ENCODE data around the gene IFNK. TPM values are rescaled to one million over a fixed set of nuclear protein-coding genes. Genes with fewer than 3 reads are reported as not detected.

Gene IFNK
- total and polyA plus RNA-seq, 8 donors = 0.14 TPM; not detected in 7

DNA sequence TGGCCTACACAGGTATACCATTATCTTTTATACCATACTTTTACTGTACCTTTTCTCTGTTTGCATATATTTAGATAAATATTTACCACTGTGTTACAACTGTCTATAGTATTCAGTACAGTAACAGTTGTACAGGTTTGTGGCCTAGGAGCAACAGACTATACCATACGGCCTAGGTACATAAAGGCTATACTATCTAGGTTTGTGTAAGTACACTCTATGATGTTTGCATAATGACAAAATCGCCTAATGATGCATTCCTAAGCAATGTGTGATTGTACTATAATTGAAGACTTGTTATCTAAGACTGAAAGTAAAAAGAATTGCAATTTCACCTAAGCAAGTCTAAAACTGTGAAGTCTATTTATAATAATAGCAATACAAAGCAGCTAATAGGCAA lies 45.3 kb downstream of the IFNK start:
- TF ChIP-seq, protein P1, sequence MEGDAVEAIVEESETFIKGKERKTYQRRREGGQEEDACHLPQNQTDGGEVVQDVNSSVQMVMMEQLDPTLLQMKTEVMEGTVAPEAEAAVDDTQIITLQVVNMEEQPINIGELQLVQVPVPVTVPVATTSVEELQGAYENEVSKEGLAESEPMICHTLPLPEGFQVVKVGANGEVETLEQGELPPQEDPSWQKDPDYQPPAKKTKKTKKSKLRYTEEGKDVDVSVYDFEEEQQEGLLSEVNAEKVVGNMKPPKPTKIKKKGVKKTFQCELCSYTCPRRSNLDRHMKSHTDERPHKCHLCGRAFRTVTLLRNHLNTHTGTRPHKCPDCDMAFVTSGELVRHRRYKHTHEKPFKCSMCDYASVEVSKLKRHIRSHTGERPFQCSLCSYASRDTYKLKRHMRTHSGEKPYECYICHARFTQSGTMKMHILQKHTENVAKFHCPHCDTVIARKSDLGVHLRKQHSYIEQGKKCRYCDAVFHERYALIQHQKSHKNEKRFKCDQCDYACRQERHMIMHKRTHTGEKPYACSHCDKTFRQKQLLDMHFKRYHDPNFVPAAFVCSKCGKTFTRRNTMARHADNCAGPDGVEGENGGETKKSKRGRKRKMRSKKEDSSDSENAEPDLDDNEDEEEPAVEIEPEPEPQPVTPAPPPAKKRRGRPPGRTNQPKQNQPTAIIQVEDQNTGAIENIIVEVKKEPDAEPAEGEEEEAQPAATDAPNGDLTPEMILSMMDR (IDR thresholded peaks at IDR 0.05) = no peak
- Histone ChIP-seq H3K4me1 (peaks cover 10 to 48% of the 10 kb centered on the region in 2 donors), H3K9me3 (no peaks in the 10 kb centered on the region), H3K36me3 (peaks cover 0 to 26% of the 10 kb centered on the region in 2 donors), H3K4me3 (no peak overlapping the region), H3K27ac (no peak overlapping the region), H3K27me3 (no peaks in the 10 kb centered on the region)
- DNase-seq (no peak), ATAC-seq (no peak)
- intact Hi-C loops (cut with DNase I) = no loop called here

- no peaks in the 10 kb centered on the region for H3K27me3 ChIP-seq
- H3K4me3 ChIP-seq = peak overlapping the region in 1 of 2 donors; percentile 0
- H3K4me1 ChIP-seq = peaks cover 11 to 38% of the 10 kb centered on the region in 2 donors
- H3K36me3 ChIP-seq = peaks cover 0 to 10% of the 10 kb centered on the region in 2 donors
- DNase-seq (no peak), ATAC-seq (no peak)
- H3K27ac ChIP-seq = peak overlapping the region; percentile 99 to 100
- TF ChIP-seq, protein P1 (IDR thresholded peaks at IDR 0.05) = no peak
- intact Hi-C loops (cut with DNase I) = no loop called here
- H3K9me3 ChIP-seq = no peaks in the 10 kb centered on the region
Measured at GRCh38 chr9:27571011-27571410, 46.9 kb downstream of the IFNK start.

GRCh38 chr9:27572061-27572460 lies 48.0 kb downstream of the IFNK start:
- Histone ChIP-seq H3K27ac (peak overlapping the region; percentile 99 to 100), H3K27me3 (no peaks in the 10 kb centered on the region), H3K36me3 (no peaks in the 10 kb centered on the region), H3K4me3 (peak overlapping the region in 1 of 2 donors; percentile 81), H3K4me1 (peaks cover 11 to 36% of the 10 kb centered on the region in 2 donors), H3K9me3 (no peaks in the 10 kb centered on the region)
- intact Hi-C loops (cut with DNase I) = no loop called here
- TF ChIP-seq, protein P1 (IDR thresholded peaks at IDR 0.05) = no peak
- no peak for ATAC-seq
- peak in 1 of 4 donors; percentile 34 for DNase-seq

DNA sequence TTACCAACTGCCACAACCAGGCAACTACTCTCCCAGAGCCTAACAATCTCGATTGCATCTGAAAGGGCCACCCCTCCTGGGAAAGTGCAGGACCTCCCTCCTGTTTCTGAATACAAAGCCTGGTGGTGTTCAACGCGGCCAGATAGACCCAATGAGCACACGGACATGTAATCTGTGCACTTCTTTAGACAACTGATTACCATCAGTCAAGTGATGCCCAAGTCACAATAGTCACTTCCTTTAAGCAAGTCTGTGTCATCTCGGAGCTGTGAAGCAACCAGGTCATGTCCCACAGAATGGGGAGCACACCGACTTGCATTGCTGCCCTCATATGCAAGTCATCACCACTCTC lies 48.5 kb downstream of the IFNK start:
- intact Hi-C loops (cut with DNase I) = no loop called here
- Histone ChIP-seq H3K27me3 (no peaks in the 10 kb centered on the region), H3K9me3 (no peaks in the 10 kb centered on the region), H3K36me3 (no peaks in the 10 kb centered on the region), H3K4me1 (peaks cover 11 to 36% of the 10 kb centered on the region in 2 donors), H3K27ac (peak overlapping the region; percentile 99 to 100), H3K4me3 (peak overlapping the region; percentile 81 to 88)
- ATAC-seq (peak; percentile 45), DNase-seq (peak in 2 of 4 donors; percentile 51 to 54)
- TF ChIP-seq, protein P1 (IDR thresholded peaks at IDR 0.05) = no peak

DNA sequence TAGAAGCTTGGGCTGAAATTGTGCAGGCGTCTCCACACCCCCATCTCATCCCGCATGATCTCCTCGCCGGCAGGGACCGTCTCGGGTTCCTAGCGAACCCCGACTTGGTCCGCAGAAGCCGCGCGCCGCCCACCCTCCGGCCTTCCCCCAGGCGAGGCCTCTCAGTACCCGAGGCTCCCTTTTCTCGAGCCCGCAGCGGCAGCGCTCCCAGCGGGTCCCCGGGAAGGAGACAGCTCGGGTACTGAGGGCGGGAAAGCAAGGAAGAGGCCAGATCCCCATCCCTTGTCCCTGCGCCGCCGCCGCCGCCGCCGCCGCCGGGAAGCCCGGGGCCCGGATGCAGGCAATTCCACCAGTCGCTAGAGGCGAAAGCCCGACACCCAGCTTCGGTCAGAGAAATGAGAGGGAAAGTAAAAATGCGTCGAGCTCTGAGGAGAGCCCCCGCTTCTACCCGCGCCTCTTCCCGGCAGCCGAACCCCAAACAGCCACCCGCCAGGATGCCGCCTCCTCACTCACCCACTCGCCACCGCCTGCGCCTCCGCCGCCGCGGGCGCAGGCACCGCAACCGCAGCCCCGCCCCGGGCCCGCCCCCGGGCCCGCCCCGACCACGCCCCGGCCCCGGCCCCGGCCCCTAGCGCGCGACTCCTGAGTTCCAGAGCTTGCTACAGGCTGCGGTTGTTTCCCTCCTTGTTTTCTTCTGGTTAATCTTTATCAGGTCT lies 49.0 kb downstream of the IFNK start, which contains the start of gene C9orf72:
C9orf72 (minus strand) TSS at position 564 of the 716 bp plus-strand sequence. CDS start 6,361 bp downstream, outside the sequence.
- Histone ChIP-seq H3K4me3 (peak within 1 kb of the TSS; percentile 81 to 88), H3K9me3 (peaks cover 0 to 3% of the 10 kb centered on the region in 2 donors), H3K36me3 (no peaks in the 10 kb centered on the region), H3K27ac (peak within 1 kb of the TSS; percentile 99 to 100), H3K27me3 (no peaks in the 10 kb centered on the region), H3K4me1 (peaks cover 11 to 36% of the 10 kb centered on the region in 2 donors)
- DNase-seq (peak in 3 of 4 donors; percentile 84 to 95 (median 88)), ATAC-seq (peak; percentile 95)
- TF ChIP-seq, protein P1 (IDR thresholded peaks at IDR 0.05) = no peak
- intact Hi-C loops (cut with DNase I) = no loop called here

Data from left lung (tissue), 10 donors.